ENCODE data around the gene RCAN2. TPM values are rescaled to one million over a fixed set of nuclear protein-coding genes. Genes with fewer than 3 reads are reported as not detected.
"Not testable (repeated sequence)": the region's sequence is repeated elsewhere in the genome, so short reads cannot be mapped to it uniquely, and the experiment has no call there.

RCAN2 gene
- polyA plus RNA-seq, 3 donors: 26.8 to 27.8 (median 27.5) TPM

DNA sequence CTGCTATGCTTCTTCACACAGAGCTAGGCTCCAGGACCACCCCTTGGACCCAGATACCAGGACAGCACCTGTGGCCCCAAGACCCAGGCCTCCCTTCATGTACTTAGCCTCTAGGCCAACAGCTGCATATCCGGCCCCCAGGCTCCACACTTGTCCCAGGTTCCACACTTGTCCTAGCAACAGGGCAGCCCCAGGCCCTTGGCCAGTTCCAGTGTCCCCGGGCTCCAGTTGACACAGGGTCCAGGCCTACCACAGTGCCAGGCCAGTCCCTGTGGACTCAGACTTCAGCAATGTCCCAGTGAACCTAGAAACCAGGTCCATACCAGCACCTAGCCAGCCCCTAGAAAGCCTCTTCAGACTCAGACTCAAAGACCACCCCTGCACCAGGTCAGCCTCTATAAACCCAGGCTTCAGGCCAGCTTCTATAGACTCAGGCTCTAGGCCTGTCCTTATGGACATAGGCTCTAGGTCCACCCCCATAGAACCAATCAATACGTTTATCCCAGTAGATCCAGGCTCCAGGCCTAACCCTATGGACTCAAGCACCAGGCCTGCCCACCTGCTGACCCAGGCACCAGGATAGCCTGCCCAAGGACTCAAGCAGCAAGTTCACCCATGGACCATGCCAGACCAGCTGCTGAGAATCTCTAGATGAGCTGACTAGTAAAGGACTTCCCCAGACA lies 46.3 kb downstream of the RCAN2 start:
- DNase-seq (ENCODE audit: low read depth in 3 of 3, low spot score in 2 of 3): no peak

DNA sequence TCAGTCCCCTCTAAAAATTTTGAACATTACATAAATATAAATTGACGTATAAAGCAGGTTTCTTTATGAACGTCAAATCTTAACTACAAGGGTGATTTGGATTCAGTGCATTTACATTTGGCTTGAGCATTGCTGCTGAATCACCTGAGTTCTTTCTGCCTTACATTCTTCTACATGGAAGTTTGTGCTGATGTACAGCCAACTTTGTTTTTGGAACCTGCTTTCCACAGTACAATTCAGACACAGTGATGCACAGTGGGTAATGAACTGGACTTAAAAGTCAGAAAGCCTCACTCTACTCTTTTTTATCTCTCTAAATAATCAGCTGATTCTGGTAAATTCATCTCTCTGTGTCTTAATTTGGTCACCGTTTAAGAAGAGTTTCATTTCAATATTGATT lies 47.6 kb downstream of the RCAN2 start:
- no peak for DNase-seq (ENCODE audit: low read depth in 3 of 3, low spot score in 2 of 3)

DNA sequence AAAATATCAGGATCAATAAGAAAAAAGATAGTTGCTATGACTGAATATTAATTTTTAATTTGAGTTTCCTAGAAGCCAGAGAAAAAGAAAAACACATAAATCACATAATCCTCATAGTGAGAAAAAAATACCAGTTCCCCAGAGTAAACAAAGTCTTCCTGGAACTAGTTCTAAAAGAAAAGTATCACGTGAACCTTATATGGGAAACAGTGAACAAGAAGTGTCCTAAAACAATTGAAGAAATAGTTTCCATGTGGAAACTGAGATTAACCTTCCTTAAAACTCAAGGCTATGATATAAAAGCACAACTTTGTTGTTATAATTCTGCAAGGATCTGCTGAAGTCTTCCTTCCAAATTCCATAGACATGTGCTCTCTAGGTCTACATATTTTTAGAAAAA lies 50.6 kb downstream of the RCAN2 start:
- no peak for DNase-seq (ENCODE audit: low read depth in 3 of 3, low spot score in 2 of 3)

DNA sequence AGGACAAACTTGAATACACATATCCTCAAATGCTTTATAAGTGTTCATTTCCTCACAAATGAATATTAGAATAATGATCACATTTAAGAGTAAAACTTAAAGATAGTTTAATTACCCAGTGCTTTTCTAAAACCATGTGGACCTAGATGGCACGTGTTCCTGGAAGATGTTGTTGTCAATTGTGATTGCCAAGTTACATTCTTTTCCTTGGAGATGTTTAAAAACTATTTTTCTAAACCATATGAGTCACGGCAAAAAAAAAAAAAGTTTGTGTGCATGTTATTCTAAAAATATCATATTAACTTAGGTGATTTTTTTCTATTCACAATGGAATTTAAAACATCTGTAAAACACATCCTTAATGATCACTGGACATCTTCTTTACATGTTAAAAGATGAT lies 51.1 kb downstream of the RCAN2 start:
- DNase-seq (ENCODE audit: low read depth in 3 of 3, low spot score in 2 of 3): no peak

DNA sequence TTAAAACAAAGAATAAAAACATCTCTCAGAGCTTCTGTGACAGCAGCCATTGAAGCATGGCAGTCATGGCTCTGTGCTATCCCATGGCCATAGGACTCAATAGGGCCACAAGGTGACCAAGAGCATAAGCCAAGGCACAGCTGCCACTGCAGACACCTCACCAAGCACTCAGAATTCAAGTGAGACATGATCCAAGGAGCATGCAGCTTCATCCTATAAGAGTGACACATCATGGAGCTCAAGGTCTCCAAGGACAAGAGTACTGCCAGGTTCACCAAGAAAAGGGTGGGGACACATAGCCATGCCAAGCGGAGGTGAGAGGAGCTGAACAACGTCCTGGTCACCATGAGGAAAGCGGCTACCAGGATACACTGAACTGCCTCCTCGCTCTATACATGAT lies 53.0 kb downstream of the RCAN2 start:
- DNase-seq (ENCODE audit: low read depth in 3 of 3, low spot score in 2 of 3): no peak

DNA sequence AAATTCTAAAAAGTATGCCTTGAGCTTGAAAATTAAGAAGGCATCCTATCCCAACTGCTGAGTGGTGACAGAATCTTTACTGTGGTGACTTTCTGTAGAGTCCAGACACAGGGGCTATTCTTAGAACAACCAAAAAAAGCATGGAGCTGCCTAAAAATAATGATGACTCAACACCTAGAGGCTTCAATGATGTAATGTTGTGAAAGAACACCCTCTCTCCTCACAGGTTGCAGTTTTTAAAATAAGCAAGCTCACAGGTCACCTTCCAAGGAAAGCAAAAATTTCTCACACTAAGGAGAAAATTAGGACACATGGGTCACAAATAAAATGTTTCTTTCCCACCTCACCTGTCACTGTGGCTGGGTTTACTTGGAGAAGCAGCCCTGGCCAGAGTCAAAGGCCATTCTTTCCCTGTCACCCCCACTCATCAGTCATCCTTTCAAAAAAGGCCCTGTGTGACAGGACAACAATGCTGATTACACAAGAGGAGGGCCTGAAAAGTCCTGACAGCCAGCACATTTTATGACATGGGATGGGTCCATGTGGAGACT lies 53.5 kb downstream of the RCAN2 start:
- no peak for DNase-seq (ENCODE audit: low read depth in 3 of 3, low spot score in 2 of 3)

DNA sequence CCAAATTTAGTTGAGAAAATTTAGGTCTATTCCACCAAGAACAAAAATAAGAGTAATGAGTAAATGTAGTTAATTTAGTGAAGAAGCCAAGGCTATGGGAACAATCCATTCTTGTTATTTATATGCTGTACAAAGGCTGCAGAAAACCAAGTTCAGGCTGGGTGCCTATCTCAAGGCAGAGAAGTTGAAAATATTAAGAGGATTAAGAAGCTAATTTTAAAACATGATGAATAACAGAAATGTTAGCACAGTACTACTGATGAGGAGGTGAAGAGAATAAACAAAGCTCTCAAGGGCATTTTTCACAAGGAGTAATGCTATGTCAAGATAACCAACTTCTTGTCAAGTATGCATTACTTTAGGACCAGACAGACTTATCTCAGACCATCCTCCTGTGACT lies 68.6 kb downstream of the RCAN2 start:
- DNase-seq (ENCODE audit: low read depth in 3 of 3, low spot score in 2 of 3): no peak

DNA sequence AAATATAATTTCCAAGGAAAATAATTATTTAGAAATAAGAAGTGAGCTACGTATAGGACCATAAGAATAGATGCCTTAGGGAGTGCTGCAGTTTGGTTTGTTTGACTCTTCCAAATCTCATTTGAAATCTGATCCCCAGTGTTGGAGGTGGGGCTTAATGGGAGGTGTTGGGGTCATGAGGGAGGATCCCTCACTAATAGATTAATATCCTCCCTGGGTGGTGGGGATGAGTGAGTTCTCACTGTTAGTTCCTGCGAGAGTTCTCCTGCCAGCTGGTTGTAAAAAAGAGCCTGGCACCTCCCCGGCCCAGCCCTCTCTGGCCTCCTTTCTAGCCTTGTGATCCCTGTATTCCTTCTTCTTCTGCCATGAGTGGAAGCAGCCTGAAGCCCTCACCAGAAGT lies 69.3 kb downstream of the RCAN2 start:
- DNase-seq (ENCODE audit: low read depth in 3 of 3, low spot score in 2 of 3): no peak

DNA sequence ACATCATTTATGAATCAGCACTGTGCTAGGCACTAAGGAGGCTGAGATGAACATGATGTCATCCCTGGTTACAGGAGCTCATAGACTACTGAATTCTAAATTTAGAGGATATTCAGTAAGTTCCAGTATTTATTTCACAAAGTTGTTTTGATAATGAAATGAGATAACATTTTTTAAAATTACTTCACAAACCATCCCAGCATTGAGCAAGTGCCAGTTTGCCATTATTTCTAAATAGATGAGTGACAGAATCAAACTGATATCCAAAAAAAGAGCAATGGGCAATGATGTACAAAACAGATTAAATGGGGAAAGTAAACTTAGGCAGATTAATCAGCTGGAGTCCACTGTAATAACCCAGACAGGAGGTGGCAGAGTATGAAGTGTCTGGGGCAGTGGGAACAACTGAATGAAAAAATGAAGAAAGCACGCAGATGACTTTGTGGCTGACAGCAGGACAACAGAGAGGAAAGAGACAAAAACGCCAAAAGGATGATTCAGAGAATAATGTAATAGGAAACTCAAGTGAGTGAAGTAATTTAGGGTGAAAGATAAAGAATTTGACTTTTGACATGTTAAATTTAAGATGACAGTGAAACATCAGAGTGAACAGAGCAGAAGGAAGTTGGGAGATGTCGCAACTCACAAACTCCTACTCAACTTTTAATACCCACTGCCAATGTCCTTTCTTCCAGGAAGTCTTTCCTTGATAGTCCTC lies 70.2 kb downstream of the RCAN2 start:
- DNase-seq (ENCODE audit: low read depth in 3 of 3, low spot score in 2 of 3): no peak

DNA sequence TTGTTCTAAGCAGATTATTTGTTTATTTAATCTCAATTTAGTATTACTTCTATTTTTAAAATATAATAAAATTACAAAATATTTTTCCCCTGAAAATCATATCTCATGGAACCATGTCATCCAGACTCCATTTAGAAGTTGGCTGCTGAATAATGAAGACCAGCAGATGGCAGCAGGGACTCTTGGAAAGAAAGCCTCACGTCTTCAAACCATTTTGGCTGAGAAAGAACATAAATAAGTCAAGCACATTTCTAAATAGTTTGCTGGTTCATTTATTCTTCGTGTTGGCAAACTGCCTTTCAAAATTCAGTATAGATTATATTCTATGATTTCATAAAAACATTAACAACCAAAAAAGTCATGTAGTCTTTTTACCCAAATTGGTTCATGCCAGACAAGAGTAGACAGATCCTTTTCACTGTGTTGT lies 71.7 kb downstream of the RCAN2 start:
- DNase-seq (ENCODE audit: low read depth in 3 of 3, low spot score in 2 of 3): peak; percentile 47 to 52 (median 52)

DNA sequence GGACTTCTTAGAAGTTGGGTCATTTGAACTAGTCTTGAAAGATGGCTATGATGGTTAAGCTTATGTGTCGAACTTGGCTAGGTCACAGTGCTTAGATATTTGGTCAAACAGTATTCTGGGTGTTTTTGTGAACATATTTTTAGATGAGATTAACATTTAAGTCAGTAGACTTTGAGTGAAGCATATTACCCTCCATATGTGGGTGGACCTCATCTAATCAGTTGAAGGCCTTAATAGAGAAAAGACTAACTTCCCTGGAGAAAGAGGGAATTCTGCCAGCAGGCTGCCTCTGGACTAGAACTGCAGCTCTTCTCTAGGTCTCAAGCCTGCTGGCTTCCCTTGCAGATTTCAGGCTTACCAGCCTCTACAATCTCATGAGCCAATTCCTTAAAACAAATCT lies 76.9 kb downstream of the RCAN2 start:
- no peak for DNase-seq (ENCODE audit: low read depth in 3 of 3, low spot score in 2 of 3)

DNA sequence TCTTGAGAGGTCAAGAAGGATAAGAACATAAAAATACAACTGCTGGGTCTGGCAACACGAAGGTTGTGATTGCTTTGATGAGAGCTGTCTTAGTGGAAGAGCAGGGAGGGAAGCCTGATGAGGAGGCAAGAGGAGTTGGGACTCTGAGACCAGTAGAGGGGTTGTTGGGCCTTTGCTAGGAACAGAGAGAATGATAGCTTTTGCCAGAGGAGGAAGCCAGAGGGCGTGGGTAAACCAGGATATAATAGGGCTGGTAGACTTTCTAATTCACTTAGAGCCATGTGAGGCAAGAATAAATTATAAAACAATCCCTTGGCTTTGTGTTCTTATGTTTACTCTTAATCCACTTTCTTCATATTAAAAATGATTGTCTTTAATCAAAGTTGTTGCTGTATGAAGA lies 78.6 kb downstream of the RCAN2 start:
- no peak for DNase-seq (ENCODE audit: low read depth in 3 of 3, low spot score in 2 of 3)

DNA sequence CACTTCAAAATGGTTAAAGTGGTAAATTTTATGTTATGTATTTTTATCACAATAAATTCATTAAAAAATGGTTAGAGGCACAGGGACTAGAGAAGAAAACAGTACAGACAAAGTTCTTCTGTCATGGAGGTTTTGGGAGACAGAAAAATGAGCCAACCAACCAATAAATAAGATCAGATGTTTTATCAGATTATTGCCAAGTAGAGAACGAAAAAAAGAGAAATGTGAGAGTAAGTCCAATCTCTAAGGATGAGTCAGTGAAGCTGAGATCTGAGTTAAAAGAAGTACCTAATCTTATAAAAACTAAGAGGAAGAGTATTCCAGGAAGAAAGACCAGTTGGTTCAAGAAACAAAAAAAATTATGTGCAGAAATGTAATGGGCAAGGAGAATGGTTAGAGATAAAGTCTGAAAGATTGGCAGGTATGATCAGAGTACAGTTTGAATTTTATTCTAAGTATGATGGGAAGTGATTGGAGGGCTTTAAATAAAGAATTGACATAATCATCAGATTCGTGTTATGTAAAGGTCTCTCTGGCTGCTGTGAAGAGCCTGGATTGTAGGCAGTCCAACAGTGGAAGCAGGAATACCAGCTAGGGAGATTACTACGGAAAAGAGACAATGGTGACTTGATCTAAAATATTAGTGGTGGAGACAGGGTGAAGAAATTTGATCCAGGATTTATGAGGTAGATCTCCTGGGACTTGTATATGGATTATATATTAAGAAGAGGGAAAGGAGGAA lies 79.6 kb downstream of the RCAN2 start:
- DNase-seq (ENCODE audit: low read depth in 3 of 3, low spot score in 2 of 3): no peak

DNA sequence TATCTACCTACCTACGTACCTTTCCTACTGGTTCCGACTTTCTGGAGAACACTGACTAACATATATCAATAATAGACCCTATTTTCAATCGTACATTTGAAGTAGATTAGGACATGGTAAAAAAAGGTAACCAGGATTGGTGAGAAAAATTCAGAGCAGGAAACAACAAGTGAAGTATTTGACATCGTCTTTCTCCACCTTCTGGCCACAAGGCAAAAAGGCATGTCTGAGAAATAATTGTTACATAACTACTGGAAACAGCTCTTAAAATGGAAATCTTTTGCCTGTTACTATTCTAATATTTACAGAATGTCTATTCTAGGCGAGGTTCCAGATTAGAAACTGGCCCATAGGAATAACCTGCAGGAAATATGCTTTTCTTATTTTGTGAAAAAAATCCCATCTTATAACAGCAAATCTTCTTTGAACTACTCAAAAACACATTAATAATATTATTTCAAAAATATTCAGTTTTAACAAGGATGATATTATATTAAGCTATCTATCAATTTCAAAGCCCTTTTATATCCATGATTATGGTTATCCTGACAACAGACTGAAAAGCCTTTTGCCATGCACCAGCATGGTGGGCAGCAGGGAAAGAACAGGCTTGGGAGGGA lies 80.8 kb downstream of the RCAN2 start:
- no peak for DNase-seq (ENCODE audit: low read depth in 3 of 3, low spot score in 2 of 3)

DNA sequence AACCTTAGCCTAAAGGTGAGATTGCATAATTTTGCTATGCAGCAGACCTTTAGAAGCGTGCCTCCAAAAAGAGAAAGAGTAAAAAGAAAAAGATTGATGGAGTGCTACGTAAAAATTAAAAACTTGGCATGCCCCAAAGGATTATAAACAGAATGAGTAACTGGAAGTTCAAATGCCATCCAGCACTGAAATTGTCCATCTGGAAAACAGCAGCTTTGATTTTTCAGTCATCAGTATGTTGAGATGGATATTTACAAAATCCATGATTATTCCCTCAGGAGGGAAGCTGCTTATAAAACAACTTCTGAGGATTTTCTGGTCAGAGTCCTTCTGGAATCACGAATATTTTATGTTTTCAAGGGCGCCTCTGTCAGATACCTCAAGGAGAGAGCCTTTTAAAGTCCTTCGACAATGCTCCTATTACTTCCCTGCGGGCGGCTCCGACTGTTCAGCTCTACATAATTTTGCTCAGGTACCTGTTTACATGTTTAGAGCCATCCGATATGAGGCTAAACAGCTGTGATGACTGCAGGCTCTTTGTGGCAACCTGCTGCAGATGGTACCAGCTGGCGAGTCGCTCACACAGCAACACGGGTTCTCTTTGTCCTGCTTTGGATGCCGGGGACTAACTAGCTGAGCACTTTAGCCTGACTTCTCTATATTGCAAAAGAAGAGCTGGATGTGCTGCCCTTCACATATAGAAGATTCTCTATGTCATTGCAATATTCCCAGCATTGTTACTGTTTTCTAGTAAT lies 83.3 kb downstream of the RCAN2 start:
- DNase-seq (ENCODE audit: low read depth in 3 of 3, low spot score in 2 of 3): no peak

DNA sequence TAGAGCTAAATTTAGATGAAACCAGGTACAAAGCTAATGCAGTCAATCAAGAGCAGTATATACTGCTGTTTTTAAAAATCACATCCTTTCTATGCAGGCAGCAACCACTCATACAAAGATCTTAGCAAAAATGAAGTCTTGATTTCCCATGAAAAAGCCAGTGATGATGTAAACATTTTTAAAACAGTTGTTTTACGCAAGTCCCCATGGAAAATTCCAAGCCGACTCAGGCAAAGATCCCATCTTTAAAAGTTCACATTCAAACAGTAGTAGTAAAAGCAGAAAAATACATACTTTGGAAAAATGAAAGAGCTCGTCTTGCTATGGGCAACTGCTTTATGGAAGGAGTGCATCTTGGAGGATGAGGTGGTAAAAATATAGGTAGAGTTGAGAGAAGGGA lies 84.0 kb downstream of the RCAN2 start:
- no peak for DNase-seq (ENCODE audit: low read depth in 3 of 3, low spot score in 2 of 3)

DNA sequence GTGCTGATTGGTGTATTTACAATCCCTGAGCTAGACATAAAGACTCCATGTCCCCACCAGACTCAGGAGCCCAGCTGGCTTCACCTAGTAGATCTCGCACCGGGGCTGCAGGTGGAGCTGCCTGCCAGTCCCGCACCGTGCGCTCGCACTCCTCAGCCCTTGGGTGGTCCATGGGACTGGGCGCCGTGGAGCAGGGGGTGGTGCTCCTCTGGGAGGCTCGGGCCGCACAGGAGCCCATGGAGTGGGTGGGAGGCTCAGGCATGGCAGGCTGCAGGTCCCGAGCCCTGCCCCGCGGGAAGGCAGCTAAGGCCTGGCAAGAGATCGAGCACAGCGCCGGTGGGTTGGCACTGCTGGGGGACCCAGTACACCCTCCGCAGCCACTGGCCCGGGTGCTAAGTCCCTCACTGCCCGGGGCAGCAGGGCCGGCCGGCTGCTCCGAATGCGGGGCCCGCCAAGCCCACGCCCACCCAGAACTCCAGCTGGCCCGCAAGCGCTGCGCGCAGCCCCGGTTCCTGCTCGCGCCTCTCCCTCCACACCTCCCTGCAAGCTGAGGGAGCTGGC lies 85.5 kb downstream of the RCAN2 start:
- DNase-seq (ENCODE audit: low read depth in 3 of 3, low spot score in 2 of 3): not testable (repeated sequence)

DNA sequence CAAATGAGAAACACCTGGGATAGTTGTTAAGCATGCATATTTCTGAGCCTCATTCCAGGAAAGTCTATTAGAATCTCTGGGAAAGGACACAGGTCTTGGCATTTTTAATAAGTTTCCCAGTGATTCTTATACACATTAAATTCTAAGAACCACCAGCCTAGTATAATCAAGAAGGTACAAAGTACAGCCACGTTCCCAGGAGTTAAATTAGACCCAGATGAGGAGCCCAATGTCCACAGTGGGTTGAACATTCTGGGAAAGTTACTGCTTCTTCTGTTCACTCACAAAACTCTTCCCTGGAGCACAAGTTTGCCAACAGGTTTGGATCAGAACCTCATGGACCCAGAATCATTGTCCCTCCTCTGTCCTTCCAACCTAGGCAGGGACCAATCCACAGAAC lies 90.4 kb downstream of the RCAN2 start:
- DNase-seq (ENCODE audit: low read depth in 3 of 3, low spot score in 2 of 3): no peak

DNA sequence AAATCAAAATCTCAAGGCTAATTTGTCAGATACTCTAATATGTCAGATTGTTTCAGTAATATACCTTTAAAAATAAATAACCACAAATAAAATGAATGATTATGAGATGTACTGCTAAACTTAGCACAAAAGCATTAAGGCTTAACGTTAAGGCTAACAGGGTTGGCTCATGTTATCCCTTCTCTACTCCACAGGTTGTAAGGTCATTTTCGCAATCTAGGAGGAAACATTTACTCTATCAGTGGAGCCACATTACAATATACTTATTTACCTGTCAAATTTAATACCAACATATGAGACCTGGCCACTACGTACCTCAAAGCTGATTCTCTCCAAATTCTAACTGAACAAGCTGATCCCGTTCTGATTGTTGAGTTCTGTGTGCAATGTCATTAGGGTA lies 95.7 kb downstream of the RCAN2 start:
- no peak for DNase-seq (ENCODE audit: low read depth in 3 of 3, low spot score in 2 of 3)

DNA sequence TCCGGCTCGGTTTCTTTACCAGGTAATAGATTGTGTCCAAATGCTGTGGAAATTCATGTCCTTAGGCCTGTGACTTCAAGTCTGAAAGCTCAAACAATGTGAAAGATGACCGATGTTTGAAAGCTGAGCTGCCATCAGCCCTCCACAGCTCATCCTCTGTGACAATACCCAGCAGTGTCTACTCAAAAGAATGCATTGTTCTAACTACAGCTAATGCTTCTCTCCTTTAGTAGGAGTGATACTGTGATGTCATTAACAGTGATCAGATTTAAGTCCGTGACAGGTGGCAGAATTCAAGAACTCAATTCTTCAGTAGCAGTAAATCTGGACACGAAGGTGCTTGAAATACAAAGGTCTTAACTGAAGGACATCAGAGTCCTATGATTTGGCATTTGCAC lies 97.3 kb downstream of the RCAN2 start:
- DNase-seq (ENCODE audit: low read depth in 3 of 3, low spot score in 2 of 3): no peak

Measured in right renal cortex interstitium (tissue), 3 donors.